ENCODE results near the gene STAMBP. TPM values are rescaled to one million over a fixed set of nuclear protein-coding genes. Genes with fewer than 3 reads are reported as not detected.

STAMBP gene
- total RNA-seq, 1 donor from 2014 or later: 35.4 TPM

- ATAC-seq (ENCODE audit: low read depth): no peak
- TF ChIP-seq CTCF (IDR thresholded peaks at IDR 0.05): no peak
- H3K36me3 Mint-ChIP-seq (ENCODE audit: low read depth): peaks cover under 1% of the 10 kb centered on the region
- H3K27ac Mint-ChIP-seq: no peak overlapping the region
- CTCF ChIA-PET: interaction anchor here (1.5 kb wide), 1 partner anchor 230 kb away, joined by 3 read pairs; no protein-coding TSS in a partner anchor
- H3K4me1 Mint-ChIP-seq: peaks cover 22% of the 10 kb centered on the region
- POLR2A ChIA-PET: interaction anchor here (1.3 kb wide), 1 partner anchor 158 kb away, joined by 4 read pairs; no protein-coding TSS in a partner anchor
- H3K27me3 Mint-ChIP-seq: no peaks in the 10 kb centered on the region
- no peaks in the 10 kb centered on the region for H3K9me3 Mint-ChIP-seq
- H3K4me3 Mint-ChIP-seq: no peak overlapping the region
- no peak for DNase-seq
- intact Hi-C loops (cut with micrococcal nuclease): loop anchor here (10.0 kb wide), 1 partner anchor 733 kb away; the partner anchor contains the start of gene SEMA4F
Measured at GRCh38 chr2:73921581-73921980, 92.8 kb downstream of the STAMBP start.

DNA sequence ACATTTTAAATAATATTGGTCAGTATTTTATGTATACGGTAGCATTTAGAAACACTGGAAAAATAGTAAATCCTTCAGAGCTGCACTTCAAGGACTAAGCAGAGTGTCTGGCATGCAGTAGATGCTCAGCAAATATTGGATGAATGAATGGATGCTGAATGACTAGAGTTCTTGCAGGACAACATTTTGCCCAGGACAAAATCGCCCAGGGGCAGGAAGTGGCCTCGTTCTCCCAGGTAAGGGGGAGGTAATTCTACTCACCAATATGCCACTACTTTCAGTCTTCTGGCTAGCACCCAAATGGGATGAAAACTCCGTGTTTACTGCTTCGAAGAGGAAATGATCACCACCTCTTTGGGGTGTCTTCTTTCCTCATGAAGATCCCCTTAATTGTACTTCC lies 93.9 kb downstream of the STAMBP start:
- POLR2A ChIA-PET: no interaction called here
- peak overlapping the region; percentile 46 for H3K27ac Mint-ChIP-seq
- no peak for DNase-seq
- no peak overlapping the region for H3K4me3 Mint-ChIP-seq
- H3K36me3 Mint-ChIP-seq (ENCODE audit: low read depth): peaks cover 6% of the 10 kb centered on the region
- H3K9me3 Mint-ChIP-seq: no peaks in the 10 kb centered on the region
- CTCF ChIA-PET: interaction anchor here (1.4 to 1.5 kb wide), 2 partner anchors 15 to 130 kb away, joined by 3 to 5 read pairs; no protein-coding TSS in a partner anchor
- intact Hi-C loops (cut with micrococcal nuclease): loop anchor here (10.0 kb wide), 1 partner anchor 732 kb away; the partner anchor contains the start of gene SEMA4F
- H3K27me3 Mint-ChIP-seq: no peaks in the 10 kb centered on the region
- H3K4me1 Mint-ChIP-seq: peaks cover 27% of the 10 kb centered on the region
- no peak for TF ChIP-seq CTCF (IDR thresholded peaks at IDR 0.05)
- no peak for ATAC-seq (ENCODE audit: low read depth)

Other genes starting within 250 kb of the STAMBP start
- gene NAT8, start 186.5 kb upstream of the STAMBP start, total RNA-seq: not detected in 2 replicates
- gene TPRKB, start 91.6 kb upstream of the STAMBP start, total RNA-seq: 26.9 and 27.1 TPM in 2 replicates
- 25.6 and 30.5 TPM in 2 replicates for gene DUSP11, start 48.9 kb upstream of the STAMBP start, total RNA-seq
- not detected in 2 replicates for gene C2orf78, start 44.8 kb upstream of the STAMBP start, total RNA-seq
- gene ACTG2, start 64.0 kb downstream of the STAMBP start, total RNA-seq: not detected in 2 replicates
- 70.1 and 77.4 TPM in 2 replicates for gene DGUOK, start 97.9 kb downstream of the STAMBP start, total RNA-seq
- gene TET3, start 155.9 kb downstream of the STAMBP start, total RNA-seq: 52.6 and 60.1 TPM in 2 replicates